Esophagus muscularis mucosa (tissue), 3 donors: Measurements from ENCODE around the gene BCAS1.

Experiments used
- CTCF ChIP-seq, 3 experiments: fragments of 200-600 bp in 2 of 3; fragments of 450-650 bp in 1 of 3; sonication (generic) in 2 of 3; IDR thresholded peaks; one replicate each; pipeline ENCODE4 v1.5.1; 2017 to 2019; ENCODE audit warnings: antibody characterized with exemption in 3 of 3, mild to moderate bottlenecking in 2 of 3, moderate library complexity in 1 of 3
- POLR2AphosphoS5 ChIP-seq, 2 donors: sonication (generic); formaldehyde crosslinking; IDR thresholded peaks; one replicate each; pipeline ENCODE4 v1.6.1; 2017; ENCODE audit warnings: antibody characterized with exemption in 2 of 2

- TF ChIP-seq POLR2AphosphoS5 (IDR thresholded peaks at IDR 0.05) (no peak), CTCF (IDR thresholded peaks at IDR 0.05) (no peak)
Measured at GRCh38 chr20:54078296-54078984, 8.0 kb upstream of the BCAS1 start.
